ENCODE measurements around the gene FJX1.

DNA sequence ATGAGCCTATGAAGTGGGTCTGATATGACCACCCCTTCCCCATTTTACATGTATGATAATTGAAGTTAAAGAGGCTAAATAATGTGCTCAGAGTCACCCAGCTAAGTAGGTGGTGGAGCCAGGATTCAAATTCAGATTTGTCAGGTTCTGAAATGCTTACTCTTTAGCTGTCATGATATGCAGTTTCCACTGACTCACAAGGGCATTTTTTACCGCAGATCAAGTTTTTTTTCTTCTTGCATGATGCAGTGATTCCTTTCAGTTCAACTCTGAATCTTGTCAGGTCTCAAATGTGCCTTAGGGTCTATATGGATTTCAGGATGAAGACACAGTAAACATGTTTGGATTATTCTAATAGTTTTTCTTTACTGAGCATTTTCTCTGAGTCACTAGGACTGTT is 31.7 kb downstream of the FJX1 start:
- TF ChIP-seq, protein P1, sequence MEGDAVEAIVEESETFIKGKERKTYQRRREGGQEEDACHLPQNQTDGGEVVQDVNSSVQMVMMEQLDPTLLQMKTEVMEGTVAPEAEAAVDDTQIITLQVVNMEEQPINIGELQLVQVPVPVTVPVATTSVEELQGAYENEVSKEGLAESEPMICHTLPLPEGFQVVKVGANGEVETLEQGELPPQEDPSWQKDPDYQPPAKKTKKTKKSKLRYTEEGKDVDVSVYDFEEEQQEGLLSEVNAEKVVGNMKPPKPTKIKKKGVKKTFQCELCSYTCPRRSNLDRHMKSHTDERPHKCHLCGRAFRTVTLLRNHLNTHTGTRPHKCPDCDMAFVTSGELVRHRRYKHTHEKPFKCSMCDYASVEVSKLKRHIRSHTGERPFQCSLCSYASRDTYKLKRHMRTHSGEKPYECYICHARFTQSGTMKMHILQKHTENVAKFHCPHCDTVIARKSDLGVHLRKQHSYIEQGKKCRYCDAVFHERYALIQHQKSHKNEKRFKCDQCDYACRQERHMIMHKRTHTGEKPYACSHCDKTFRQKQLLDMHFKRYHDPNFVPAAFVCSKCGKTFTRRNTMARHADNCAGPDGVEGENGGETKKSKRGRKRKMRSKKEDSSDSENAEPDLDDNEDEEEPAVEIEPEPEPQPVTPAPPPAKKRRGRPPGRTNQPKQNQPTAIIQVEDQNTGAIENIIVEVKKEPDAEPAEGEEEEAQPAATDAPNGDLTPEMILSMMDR (IDR thresholded peaks at IDR 0.05 in 2 of 3, conservative IDR thresholded peaks at IDR 0.05 in 1 of 3; ENCODE audit: borderline replicate concordance in 1 of 3, insufficient read depth in 1 of 3, low read depth in 2 of 3, low read length in 2 of 3), result no peak
- TF ChIP-seq CBX3 (IDR thresholded peaks at IDR 0.05; ENCODE audit: low read depth), result no peak
- TF ChIP-seq RAD21 (IDR thresholded peaks at IDR 0.05; ENCODE audit: low read depth), result no peak
- TF ChIP-seq YY1 (IDR thresholded peaks at IDR 0.05; ENCODE audit: extremely low read depth, insufficient replicate concordance, low read depth, low read length), result no peak
- TF ChIP-seq, protein P2, sequence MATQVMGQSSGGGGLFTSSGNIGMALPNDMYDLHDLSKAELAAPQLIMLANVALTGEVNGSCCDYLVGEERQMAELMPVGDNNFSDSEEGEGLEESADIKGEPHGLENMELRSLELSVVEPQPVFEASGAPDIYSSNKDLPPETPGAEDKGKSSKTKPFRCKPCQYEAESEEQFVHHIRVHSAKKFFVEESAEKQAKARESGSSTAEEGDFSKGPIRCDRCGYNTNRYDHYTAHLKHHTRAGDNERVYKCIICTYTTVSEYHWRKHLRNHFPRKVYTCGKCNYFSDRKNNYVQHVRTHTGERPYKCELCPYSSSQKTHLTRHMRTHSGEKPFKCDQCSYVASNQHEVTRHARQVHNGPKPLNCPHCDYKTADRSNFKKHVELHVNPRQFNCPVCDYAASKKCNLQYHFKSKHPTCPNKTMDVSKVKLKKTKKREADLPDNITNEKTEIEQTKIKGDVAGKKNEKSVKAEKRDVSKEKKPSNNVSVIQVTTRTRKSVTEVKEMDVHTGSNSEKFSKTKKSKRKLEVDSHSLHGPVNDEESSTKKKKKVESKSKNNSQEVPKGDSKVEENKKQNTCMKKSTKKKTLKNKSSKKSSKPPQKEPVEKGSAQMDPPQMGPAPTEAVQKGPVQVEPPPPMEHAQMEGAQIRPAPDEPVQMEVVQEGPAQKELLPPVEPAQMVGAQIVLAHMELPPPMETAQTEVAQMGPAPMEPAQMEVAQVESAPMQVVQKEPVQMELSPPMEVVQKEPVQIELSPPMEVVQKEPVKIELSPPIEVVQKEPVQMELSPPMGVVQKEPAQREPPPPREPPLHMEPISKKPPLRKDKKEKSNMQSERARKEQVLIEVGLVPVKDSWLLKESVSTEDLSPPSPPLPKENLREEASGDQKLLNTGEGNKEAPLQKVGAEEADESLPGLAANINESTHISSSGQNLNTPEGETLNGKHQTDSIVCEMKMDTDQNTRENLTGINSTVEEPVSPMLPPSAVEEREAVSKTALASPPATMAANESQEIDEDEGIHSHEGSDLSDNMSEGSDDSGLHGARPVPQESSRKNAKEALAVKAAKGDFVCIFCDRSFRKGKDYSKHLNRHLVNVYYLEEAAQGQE (IDR thresholded peaks at IDR 0.05; ENCODE audit: low read depth), result no peak
